GM12878 (cell line): ENCODE data around the gene VPS29. TPM values are rescaled to one million over a fixed set of nuclear protein-coding genes. Genes with fewer than 3 reads are reported as not detected.
A peak's percentile ranks its signal among the peaks of the same experiment; 100 is the strongest.

Experiments
- ATAC-seq: fragments of 200-7000 bp; cut with Tn5 transposase; 3 replicates; pipeline ENCODE4 v1.9.1; 2020; ENCODE audit warnings: mild to moderate bottlenecking, moderate library complexity
- BruUV-seq: library from RNA; stranded (reverse); fragments of 400-500 nt; replicated peaks from 2 replicates; lab custom pipeline; 2021; lab: Mats Ljungman, UMichigan
- CTCF ChIA-PET: fragments of 300-600 bp; sonication (Branson Sonifier 250); formaldehyde crosslinking; extraction: SDS; loops from one replicate; lab custom pipeline; 2021; ENCODE audit warnings: inconsistent platforms; lab: Yijun Ruan, JAX
- POLR2A ChIA-PET: fragments of 350-600 bp; formaldehyde crosslinking; extraction: SDS; loops from one replicate; lab custom pipeline; 2021; ENCODE audit warnings: inconsistent platforms; lab: Charles Lee
- RAD21 ChIA-PET: fragments of 300-600 bp; sonication (Branson Sonifier 250); formaldehyde crosslinking; loops from one replicate; lab custom pipeline; 2023; ENCODE audit warnings: antibody characterized with exemption; ENCODE audit not compliant: unreplicated experiment; lab: Charles Lee
- SMC1A ChIA-PET: fragments of 300-600 bp; sonication (Branson Sonifier 250); formaldehyde crosslinking; loops from one replicate; lab custom pipeline; 2023; ENCODE audit not compliant: unreplicated experiment, uncharacterized antibody; lab: Charles Lee
- DNase-seq: peaks from one replicate; pipeline ENCODE4 v3.0.0-alpha.2; 2011; ENCODE audit warnings: low read depth, low spot score
- FAIRE-seq: peaks from 3 replicates; lab custom pipeline; 2011; peaks lifted over from hg19 to GRCh38; lab: Jason Lieb, UNC
- H2AFZ ChIP-seq: 2 replicates; pipeline ENCODE4 v1.6.0; 2011; ENCODE audit warnings: low read depth, low read length, control low read depth; ENCODE audit not compliant: control insufficient read depth
- H3K27ac ChIP-seq: 2 replicates; pipeline ENCODE4 v1.5.1; 2011; ENCODE audit warnings: control low read depth; ENCODE audit not compliant: control insufficient read depth, insufficient read depth
- H3K27me3 ChIP-seq, 2 experiments: replicated peaks in 1 of 2; 2 replicates each; pipeline versions ENCODE4 v1.6.0 to v1.6.1; 2011; ENCODE audit warnings: low read length in 1 of 2; ENCODE audit not compliant: control insufficient read depth in 2 of 2, insufficient read depth in 2 of 2
- H3K36me3 ChIP-seq, 2 experiments: 2 replicates each; pipeline ENCODE4 v1.5.1; 2011; ENCODE audit warnings: low read length in 1 of 2; ENCODE audit not compliant: control insufficient read depth in 2 of 2, insufficient read depth in 2 of 2
- H3K4me1 ChIP-seq: 2 replicates; pipeline ENCODE4 v1.6.1; 2011; ENCODE audit warnings: mild to moderate bottlenecking, low read length, moderate library complexity, mixed read lengths; ENCODE audit not compliant: control insufficient read depth, insufficient read depth
- H3K4me2 ChIP-seq: 2 replicates; pipeline ENCODE4 v1.6.0; 2011; ENCODE audit warnings: control low read depth; ENCODE audit not compliant: control insufficient read depth, insufficient read depth
- H3K4me3 ChIP-seq: fragments of 200-600 bp; sonication (generic); 2 replicates; pipeline ENCODE4 v1.5.1; 2016
- H3K79me2 ChIP-seq: 2 replicates; pipeline ENCODE4 v1.6.0; 2011; ENCODE audit warnings: low read length; ENCODE audit not compliant: control insufficient read depth, insufficient read depth
- H3K9ac ChIP-seq: 2 replicates; pipeline ENCODE4 v1.8.0; 2011; ENCODE audit warnings: low read length, control low read depth, mixed read lengths; ENCODE audit not compliant: control insufficient read depth, insufficient read depth
- H3K9me3 ChIP-seq: replicated peaks from 3 replicates; pipeline ENCODE4 v1.5.1; 2011; ENCODE audit warnings: mild to moderate bottlenecking, low read length; ENCODE audit not compliant: control insufficient read depth, insufficient read depth
- H4K20me1 ChIP-seq: 2 replicates; pipeline ENCODE4 v1.6.0; 2011; ENCODE audit not compliant: control insufficient read depth, insufficient read depth
- ETV6 ChIP-seq, 2 experiments: fragments of 450-650 bp in 1 of 2; IDR thresholded peaks in 1 of 2; conservative IDR thresholded peaks in 1 of 2; 2 replicates each; pipeline ENCODE4 v1.6.1; 2014; ENCODE audit warnings: antibody characterized with exemption in 1 of 2, borderline replicate concordance in 1 of 2, low read depth in 1 of 2, mild to moderate bottlenecking in 1 of 2, moderate library complexity in 1 of 2
- HCFC1 ChIP-seq: fragments of 150-350 bp; IDR thresholded peaks from 2 replicates; pipeline ENCODE4 v1.6.1; 2014; ENCODE audit warnings: low read length
- PAX5 ChIP-seq: IDR thresholded peaks from 2 replicates; pipeline ENCODE4 v1.6.1; 2011; ENCODE audit warnings: low read depth, low read length, borderline replicate concordance
- POLR2AphosphoS5 ChIP-seq: IDR thresholded peaks from 2 replicates; pipeline ENCODE4 v1.6.1; 2011; ENCODE audit warnings: mild to moderate bottlenecking, low read length, inconsistent platforms
- RAD21 ChIP-seq: IDR thresholded peaks from 2 replicates; pipeline ENCODE4 v1.6.1; 2011; ENCODE audit warnings: mild to moderate bottlenecking, low read depth, low read length, moderate library complexity; ENCODE audit not compliant: insufficient read depth
- RCOR1 ChIP-seq: conservative IDR thresholded peaks from 2 replicates; pipeline ENCODE4 v1.6.1; 2012; ENCODE audit warnings: low read depth, low read length, improper control_type of control experiment
- SIX5 ChIP-seq: IDR thresholded peaks from 2 replicates; pipeline ENCODE4 v1.6.1; 2011; ENCODE audit warnings: mild to moderate bottlenecking, low read depth, low read length, moderate library complexity; ENCODE audit not compliant: severe bottlenecking
- ZZZ3 ChIP-seq: IDR thresholded peaks from 2 replicates; pipeline ENCODE4 v1.6.1; 2011; ENCODE audit warnings: low read depth; ENCODE audit not compliant: control insufficient read depth, insufficient read length
- WGBS: methylation state at CpG from one replicate; pipeline ENCODE4 v1.1.6; 2016; ENCODE audit warnings: low lambda C conversion rate; ENCODE audit not compliant: insufficient replicate concordance, insufficient coverage; ENCODE audit errors: missing lambda C conversion rate; 5-methylcytosine and 5-hydroxymethylcytosine counted together
- in situ Hi-C: fragments of 300-500 bp; cut with MboI; formaldehyde crosslinking; loops from 9 replicates; pipeline ENCODE4 v1.14.3; 2018; ENCODE audit warnings: mixed read lengths
- intact Hi-C: fragments of 100-400 bp; cut with micrococcal nuclease; formaldehyde crosslinking; loops from one replicate; pipeline ENCODE4 v1.14.2; 2022; ENCODE audit not compliant: unreplicated experiment
- polyA plus RNA-seq, 11 experiments: library from polyadenylated mRNA; depleted of rRNA in 4 of 11; unstranded in 6 of 11; stranded (reverse) in 5 of 11; fragments of >200 nt; fragmentation: Nextera tagmentation in 4 of 11; fragmentation: Illumina TruSeq in 1 of 11; extraction: Ambion mirVana in 4 of 11; extraction: Trizol in 1 of 11; gene quantifications; 1 replicate in 1 of 11; 2 replicates in 10 of 11; pipeline versions ENCODE4 v1.2.1 to v1.2.3, GENCODE V29; 2011 to 2016; ENCODE audit warnings: inconsistent platforms in 2 of 11, missing spikeins in 2 of 11, low read depth in 1 of 11
- total RNA-seq, 4 experiments: library from RNA; depleted of rRNA in 3 of 4; stranded (reverse); fragments of >200 nt in 3 of 4; fragmentation: Illumina TruSeq in 1 of 4; extraction: Trizol in 1 of 4; gene quantifications; 2 replicates each; pipeline versions ENCODE4 v1.2.1 to v1.2.3, GENCODE V29; 2013 to 2021
- TF ChIP-seq, protein P1 (sequence below), 3 experiments: IDR thresholded peaks in 2 of 3; conservative IDR thresholded peaks in 1 of 3; 2 replicates each; pipeline ENCODE4 v1.5.1; 2011; ENCODE audit warnings: low read depth in 3 of 3, low read length in 3 of 3, mild to moderate bottlenecking in 3 of 3, control low read depth in 2 of 3, moderate library complexity in 2 of 3, inconsistent platforms in 1 of 3, mixed read lengths in 1 of 3; ENCODE audit not compliant: control insufficient read depth in 2 of 3, insufficient read depth in 1 of 3; ENCODE audit errors: extremely low read depth in 1 of 3
- TF ChIP-seq, protein P2 (sequence below): fragments of 450-650 bp; IDR thresholded peaks from 2 replicates; pipeline ENCODE4 v1.6.1; 2017; ENCODE audit warnings: mild to moderate bottlenecking, low read depth, inconsistent platforms; ENCODE audit not compliant: poor library complexity, severe bottlenecking
- TF ChIP-seq, protein P3 (sequence below): IDR thresholded peaks from 2 replicates; pipeline ENCODE4 v1.6.1; 2011; ENCODE audit warnings: borderline replicate concordance, low read depth, mild to moderate bottlenecking, moderate library complexity, low read length; ENCODE audit not compliant: insufficient read depth, poor library complexity, severe bottlenecking
- TF ChIP-seq, protein P4 (sequence below): fragments of 450-650 bp; IDR thresholded peaks from 2 replicates; pipeline ENCODE4 v1.6.1; 2016; ENCODE audit warnings: mild to moderate bottlenecking

VPS29 gene
- total and polyA plus RNA-seq, 10 of the 15 experiments (the other 5 are each of a cell fraction or from before 2014, with no cell fraction given), result 65.3 to 405 (median 206) TPM

DNA sequence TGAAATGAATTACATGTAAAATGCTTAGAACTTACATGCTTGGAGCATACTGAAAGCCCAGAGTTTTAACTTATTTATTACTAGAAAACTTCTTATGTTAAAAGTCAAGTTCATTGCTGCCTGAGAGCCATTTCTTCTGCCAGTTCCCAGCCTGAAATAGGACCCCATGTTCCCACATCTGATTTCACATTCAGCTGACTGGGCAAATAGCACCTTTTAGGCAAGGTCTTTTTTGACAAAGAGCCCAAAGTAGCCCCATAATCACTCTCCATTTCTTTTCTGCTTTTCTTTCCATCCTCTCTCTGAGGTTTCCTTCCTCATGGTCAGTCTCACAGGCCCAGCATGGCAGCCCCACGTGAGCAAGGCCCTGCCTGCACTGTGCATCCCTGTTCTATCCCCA is 50.6 kb downstream of the VPS29 start (continued):
- TF ChIP-seq ZZZ3 (no peak), RAD21 (no peak), HCFC1 (no peak), PAX5 (no peak)
- TF ChIP-seq, protein P1, sequence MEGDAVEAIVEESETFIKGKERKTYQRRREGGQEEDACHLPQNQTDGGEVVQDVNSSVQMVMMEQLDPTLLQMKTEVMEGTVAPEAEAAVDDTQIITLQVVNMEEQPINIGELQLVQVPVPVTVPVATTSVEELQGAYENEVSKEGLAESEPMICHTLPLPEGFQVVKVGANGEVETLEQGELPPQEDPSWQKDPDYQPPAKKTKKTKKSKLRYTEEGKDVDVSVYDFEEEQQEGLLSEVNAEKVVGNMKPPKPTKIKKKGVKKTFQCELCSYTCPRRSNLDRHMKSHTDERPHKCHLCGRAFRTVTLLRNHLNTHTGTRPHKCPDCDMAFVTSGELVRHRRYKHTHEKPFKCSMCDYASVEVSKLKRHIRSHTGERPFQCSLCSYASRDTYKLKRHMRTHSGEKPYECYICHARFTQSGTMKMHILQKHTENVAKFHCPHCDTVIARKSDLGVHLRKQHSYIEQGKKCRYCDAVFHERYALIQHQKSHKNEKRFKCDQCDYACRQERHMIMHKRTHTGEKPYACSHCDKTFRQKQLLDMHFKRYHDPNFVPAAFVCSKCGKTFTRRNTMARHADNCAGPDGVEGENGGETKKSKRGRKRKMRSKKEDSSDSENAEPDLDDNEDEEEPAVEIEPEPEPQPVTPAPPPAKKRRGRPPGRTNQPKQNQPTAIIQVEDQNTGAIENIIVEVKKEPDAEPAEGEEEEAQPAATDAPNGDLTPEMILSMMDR (IDR thresholded peaks at IDR 0.05 in 2 of 3, conservative IDR thresholded peaks at IDR 0.05 in 1 of 3; ENCODE audit: control insufficient read depth in 2 of 3, extremely low read depth in 1 of 3, insufficient read depth in 1 of 3, low read depth in 3 of 3, low read length in 3 of 3), result no peak

DNA sequence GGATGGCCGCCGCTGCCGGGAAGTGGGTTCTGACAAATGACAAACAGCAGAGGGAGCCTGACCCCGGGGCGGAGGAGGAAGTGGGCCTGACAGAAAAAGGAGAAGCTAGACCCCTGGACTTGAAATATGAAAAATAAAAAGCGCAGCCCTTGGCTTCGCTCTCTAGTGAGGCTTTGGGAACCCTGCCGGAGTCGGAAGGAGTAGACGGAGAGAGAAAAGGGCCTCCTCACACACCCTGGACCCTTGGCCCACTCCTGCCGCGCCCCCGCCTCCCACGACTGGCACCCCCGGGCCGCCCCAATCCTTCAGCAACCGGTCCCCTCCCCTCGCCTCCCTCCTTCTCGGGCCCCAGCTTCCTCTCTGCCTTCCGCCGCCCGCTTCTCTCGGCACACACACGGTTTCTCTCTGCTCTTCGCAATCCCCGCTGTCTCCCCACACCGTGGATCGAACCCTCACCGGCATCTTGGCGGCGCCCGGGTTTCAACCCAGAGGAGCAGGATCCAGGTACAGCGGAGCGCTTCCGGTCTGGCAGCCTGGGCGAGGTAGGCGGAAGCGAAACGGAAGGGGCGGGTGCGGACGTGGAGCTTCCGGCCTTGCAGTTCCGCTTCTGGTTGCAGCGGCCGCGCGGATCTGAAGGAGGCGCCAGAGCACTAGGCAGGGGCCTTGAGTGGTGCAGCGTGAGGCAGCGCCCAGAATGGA is 52.0 kb downstream of the VPS29 start, which contains the start of gene ARPC3:
Gene ARPC3 (minus strand): TSS at position 539 of the 699 bp plus-strand sequence. CDS start 77 bp downstream, at position 462.
- Histone ChIP-seq H3K4me1 (peaks cover 4% of the 10 kb centered on the region), H4K20me1 (no peaks in the 10 kb centered on the region), H2AFZ (peak within 1 kb of the TSS; percentile 26), H3K36me3 (peaks cover 4 to 11% of the 10 kb centered on the region in 2 experiments; a peak in 3 of 4 replicates), H3K9me3 (no peaks in the 10 kb centered on the region; the same call in 2 of the 3 replicates), H3K9ac (peak within 1 kb of the TSS; percentile 79), H3K4me2 (peak within 1 kb of the TSS; percentile 88), H3K4me3 (peak within 1 kb of the TSS; percentile 97), H3K27me3 (no peaks in the 10 kb centered on the region), H3K27ac (peak within 1 kb of the TSS; percentile 82), H3K79me2 (peaks cover 42% of the 10 kb centered on the region)
- under 1% methylated on average over 41 of the region's 51 CpGs for WGBS
- POLR2A ChIA-PET, result interaction anchor here (0.7 to 2.4 kb wide), 16 partner anchors 16 to 358 kb away, joined by 3 to 25 read pairs (median 6); partner anchors contain the start of genes FAM216A, GPN3 and TCTN1
- SMC1A ChIA-PET, result interaction anchor here (0.6 to 8.0 kb wide), 27 partner anchors 9 to 375 kb away, joined by 3 to 152 read pairs (median 4); partner anchors contain the start of genes FAM216A, GPN3, RAD9B and TCTN1
- peak; percentile 77 for DNase-seq
- intact Hi-C loops, result loop anchor here (1.0 to 5.0 kb wide), 5 partner anchors 132 to 437 kb away; partner anchors contain the start of gene PPTC7
- in situ Hi-C loops, result no loop called here
- CTCF ChIA-PET, result interaction anchor here (0.6 to 10.9 kb wide), 43 partner anchors 9 to 440 kb away, joined by 3 to 237 read pairs (median 4); partner anchors contain the start of genes FAM216A, GPN3, RAD9B and TCTN1
- TSS peak; percentile 82 for BruUV-seq
- RAD21 ChIA-PET, result interaction anchor here (0.7 to 10.2 kb wide), 33 partner anchors 12 to 436 kb away, joined by 3 to 180 read pairs (median 6); partner anchors contain the start of genes FAM216A, GPN3 and TCTN1
- peak; percentile 78 for FAIRE-seq
- peak; percentile 98 for ATAC-seq
- peak; percentile 99 to 100 for TF ChIP-seq ETV6 (conservative IDR thresholded peaks at IDR 0.05 in 1 of 2, IDR thresholded peaks at IDR 0.05 in 1 of 2; ENCODE audit: borderline replicate concordance in 1 of 2, low read depth in 1 of 2)
- TF ChIP-seq, protein P2, sequence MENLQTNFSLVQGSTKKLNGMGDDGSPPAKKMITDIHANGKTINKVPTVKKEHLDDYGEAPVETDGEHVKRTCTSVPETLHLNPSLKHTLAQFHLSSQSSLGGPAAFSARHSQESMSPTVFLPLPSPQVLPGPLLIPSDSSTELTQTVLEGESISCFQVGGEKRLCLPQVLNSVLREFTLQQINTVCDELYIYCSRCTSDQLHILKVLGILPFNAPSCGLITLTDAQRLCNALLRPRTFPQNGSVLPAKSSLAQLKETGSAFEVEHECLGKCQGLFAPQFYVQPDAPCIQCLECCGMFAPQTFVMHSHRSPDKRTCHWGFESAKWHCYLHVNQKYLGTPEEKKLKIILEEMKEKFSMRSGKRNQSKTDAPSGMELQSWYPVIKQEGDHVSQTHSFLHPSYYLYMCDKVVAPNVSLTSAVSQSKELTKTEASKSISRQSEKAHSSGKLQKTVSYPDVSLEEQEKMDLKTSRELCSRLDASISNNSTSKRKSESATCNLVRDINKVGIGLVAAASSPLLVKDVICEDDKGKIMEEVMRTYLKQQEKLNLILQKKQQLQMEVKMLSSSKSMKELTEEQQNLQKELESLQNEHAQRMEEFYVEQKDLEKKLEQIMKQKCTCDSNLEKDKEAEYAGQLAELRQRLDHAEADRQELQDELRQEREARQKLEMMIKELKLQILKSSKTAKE, result no peak
- TF ChIP-seq POLR2AphosphoS5, result peak; percentile 88
- TF ChIP-seq, protein P3, sequence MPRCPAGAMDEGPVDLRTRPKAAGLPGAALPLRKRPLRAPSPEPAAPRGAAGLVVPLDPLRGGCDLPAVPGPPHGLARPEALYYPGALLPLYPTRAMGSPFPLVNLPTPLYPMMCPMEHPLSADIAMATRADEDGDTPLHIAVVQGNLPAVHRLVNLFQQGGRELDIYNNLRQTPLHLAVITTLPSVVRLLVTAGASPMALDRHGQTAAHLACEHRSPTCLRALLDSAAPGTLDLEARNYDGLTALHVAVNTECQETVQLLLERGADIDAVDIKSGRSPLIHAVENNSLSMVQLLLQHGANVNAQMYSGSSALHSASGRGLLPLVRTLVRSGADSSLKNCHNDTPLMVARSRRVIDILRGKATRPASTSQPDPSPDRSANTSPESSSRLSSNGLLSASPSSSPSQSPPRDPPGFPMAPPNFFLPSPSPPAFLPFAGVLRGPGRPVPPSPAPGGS, result peak; percentile 9
- no peak for TF ChIP-seq SIX5
- TF ChIP-seq, protein P4, sequence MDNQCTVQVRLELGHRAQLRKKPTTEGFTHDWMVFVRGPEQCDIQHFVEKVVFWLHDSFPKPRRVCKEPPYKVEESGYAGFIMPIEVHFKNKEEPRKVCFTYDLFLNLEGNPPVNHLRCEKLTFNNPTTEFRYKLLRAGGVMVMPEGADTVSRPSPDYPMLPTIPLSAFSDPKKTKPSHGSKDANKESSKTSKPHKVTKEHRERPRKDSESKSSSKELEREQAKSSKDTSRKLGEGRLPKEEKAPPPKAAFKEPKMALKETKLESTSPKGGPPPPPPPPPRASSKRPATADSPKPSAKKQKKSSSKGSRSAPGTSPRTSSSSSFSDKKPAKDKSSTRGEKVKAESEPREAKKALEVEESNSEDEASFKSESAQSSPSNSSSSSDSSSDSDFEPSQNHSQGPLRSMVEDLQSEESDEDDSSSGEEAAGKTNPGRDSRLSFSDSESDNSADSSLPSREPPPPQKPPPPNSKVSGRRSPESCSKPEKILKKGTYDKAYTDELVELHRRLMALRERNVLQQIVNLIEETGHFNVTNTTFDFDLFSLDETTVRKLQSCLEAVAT, result no peak; the same call in 1 of the 2 replicates
- TF ChIP-seq RCOR1, result 0 out of 2 replicates have a peak, but pooled peaks have one; percentile 80
